Fibroblast of the aortic adventitia (primary cell): ENCODE results near the gene MYL9. TPM values are rescaled to one million over a fixed set of nuclear protein-coding genes. Genes with fewer than 3 reads are reported as not detected.

Source experiments
- DNase-seq: peaks from one replicate; pipeline ENCODE4 v3.0.0-alpha.2; 2010; ENCODE audit warnings: low read depth
- H3K4me3 ChIP-seq: 2 replicates; pipeline ENCODE4 v1.5.1; 2011; ENCODE audit warnings: low read depth, mild to moderate bottlenecking, control low read depth, low read length, moderate library complexity
- CTCF ChIP-seq: IDR thresholded peaks from 2 replicates; pipeline ENCODE4 v1.5.1; 2011; ENCODE audit warnings: mild to moderate bottlenecking, low read length, control low read depth, inconsistent platforms; ENCODE audit not compliant: insufficient read depth
- total RNA-seq: library from RNA; depleted of rRNA; stranded (reverse); fragments of >200 nt; gene quantifications from 2 replicates; pipeline ENCODE4 v1.2.3, GENCODE V29; 2012; ENCODE audit warnings: low replicate concordance

Gene MYL9
- total RNA-seq, 1 donor, result 43.6 TPM

GRCh38 chr20:36526521-36527011 is 14.8 kb upstream of the MYL9 start:
- no peak overlapping the region for H3K4me3 ChIP-seq
- no peak for DNase-seq
- no peak for TF ChIP-seq CTCF

- no peak for TF ChIP-seq CTCF
- H3K4me3 ChIP-seq, result no peak overlapping the region
- DNase-seq, result no peak
Measured at GRCh38 chr20:36527331-36528125, 13.8 kb upstream of the MYL9 start.

GRCh38 chr20:36528176-36528874 is 13.0 kb upstream of the MYL9 start:
- DNase-seq, result no peak
- H3K4me3 ChIP-seq, result no peak overlapping the region
- TF ChIP-seq CTCF, result no peak

- no peak overlapping the region for H3K4me3 ChIP-seq
- no peak for TF ChIP-seq CTCF
- DNase-seq, result no peak
Measured at GRCh38 chr20:36528875-36529417, 12.4 kb upstream of the MYL9 start.

GRCh38 chr20:36532388-36532787 is 8.9 kb upstream of the MYL9 start:
- no peak for DNase-seq
- no peak overlapping the region for H3K4me3 ChIP-seq
- TF ChIP-seq CTCF, result no peak

- H3K4me3 ChIP-seq, result no peak overlapping the region
- TF ChIP-seq CTCF, result no peak
- no peak for DNase-seq
Measured at GRCh38 chr20:36532822-36533221, 8.5 kb upstream of the MYL9 start.
